H9 (cell line): Measurements from ENCODE around the gene KCNMA1. TPM values are rescaled to one million over a fixed set of nuclear protein-coding genes. Genes with fewer than 3 reads are reported as not detected.

Experiments
- DNase-seq: peaks from one replicate; pipeline ENCODE4 v3.0.0-alpha.2; 2017
- H2AFZ ChIP-seq: one replicate; pipeline ENCODE4 v1.6.1; 2013; ENCODE audit warnings: mild to moderate bottlenecking, low read length, control low read depth, moderate library complexity
- H2AK5ac ChIP-seq: 2 replicates; pipeline ENCODE4 v1.6.1; 2013; ENCODE audit warnings: low read length, control low read depth, mixed read lengths; ENCODE audit not compliant: insufficient read length
- H2BK120ac ChIP-seq: one replicate; pipeline ENCODE4 v1.6.1; 2013; ENCODE audit warnings: low read depth, mild to moderate bottlenecking, low read length, control low read depth, inconsistent platforms; ENCODE audit not compliant: poor library complexity, severe bottlenecking
- H2BK12ac ChIP-seq: 2 replicates; pipeline ENCODE4 v1.6.1; 2013; ENCODE audit warnings: low read length, control low read depth, mixed read lengths, low read depth; ENCODE audit not compliant: insufficient read length
- H2BK15ac ChIP-seq: 2 replicates; pipeline ENCODE4 v1.6.1; 2013; ENCODE audit warnings: low read depth, low read length, control low read depth
- H2BK20ac ChIP-seq: one replicate; pipeline ENCODE4 v1.6.1; 2013; ENCODE audit warnings: low read depth, mild to moderate bottlenecking, low read length, control low read depth, inconsistent platforms; ENCODE audit not compliant: poor library complexity, severe bottlenecking
- H2BK5ac ChIP-seq: 2 replicates; pipeline ENCODE4 v1.6.1; 2013; ENCODE audit warnings: low read length, control low read depth, mixed read lengths; ENCODE audit not compliant: insufficient read length
- H3K14ac ChIP-seq: 2 replicates; pipeline ENCODE4 v1.6.1; 2013; ENCODE audit warnings: low read length, control low read depth; ENCODE audit not compliant: insufficient read depth
- H3K18ac ChIP-seq: 2 replicates; pipeline ENCODE4 v1.6.1; 2013; ENCODE audit warnings: low read depth, mild to moderate bottlenecking, mixed read lengths, low read length, control low read depth; ENCODE audit not compliant: insufficient read length
- H3K23ac ChIP-seq: 2 replicates; pipeline ENCODE4 v1.6.1; 2013; ENCODE audit warnings: low read length, control low read depth, mixed read lengths, low read depth; ENCODE audit not compliant: insufficient read length
- H3K23me2 ChIP-seq: 2 replicates; pipeline ENCODE4 v1.6.1; 2013; ENCODE audit warnings: low read depth, mild to moderate bottlenecking, mixed read lengths, low read length, control low read depth; ENCODE audit not compliant: insufficient read length, poor library complexity, severe bottlenecking
- H3K27ac ChIP-seq: 2 replicates; pipeline ENCODE4 v1.5.1; 2013; ENCODE audit warnings: low read length, control low read depth, mixed read lengths, low read depth; ENCODE audit not compliant: insufficient read length
- H3K27me3 ChIP-seq: 2 replicates; pipeline ENCODE4 v1.6.1; 2013; ENCODE audit warnings: low read length, control low read depth, inconsistent platforms; ENCODE audit not compliant: insufficient read depth
- H3K4ac ChIP-seq: 2 replicates; pipeline ENCODE4 v1.6.1; 2013; ENCODE audit warnings: low read depth, mild to moderate bottlenecking, control low read depth, inconsistent platforms, low read length, moderate library complexity
- H3K4me1 ChIP-seq: 2 replicates; pipeline ENCODE4 v1.6.1; 2013; ENCODE audit warnings: low read length, control low read depth, inconsistent platforms; ENCODE audit not compliant: insufficient read depth
- H3K4me2 ChIP-seq: 2 replicates; pipeline ENCODE4 v1.6.1; 2013; ENCODE audit warnings: low read length, control low read depth, mixed read lengths; ENCODE audit not compliant: insufficient read length, insufficient read depth
- H3K56ac ChIP-seq: 2 replicates; pipeline ENCODE4 v1.6.1; 2013; ENCODE audit warnings: low read depth, mild to moderate bottlenecking, mixed read lengths, low read length, control low read depth; ENCODE audit not compliant: insufficient read length
- H3K79me1 ChIP-seq: 2 replicates; pipeline ENCODE4 v1.6.1; 2013; ENCODE audit warnings: low read depth, mild to moderate bottlenecking, moderate library complexity, low read length, control low read depth, inconsistent platforms; ENCODE audit not compliant: insufficient read depth, poor library complexity, severe bottlenecking
- H3K79me2 ChIP-seq: 2 replicates; pipeline ENCODE4 v1.6.1; 2013; ENCODE audit warnings: low read length, control low read depth, inconsistent platforms; ENCODE audit not compliant: insufficient read depth
- H3K9ac ChIP-seq: 2 replicates; pipeline ENCODE4 v1.6.1; 2013; ENCODE audit warnings: low read length, control low read depth, mixed read lengths; ENCODE audit not compliant: insufficient read length; ENCODE audit errors: extremely low read depth
- H3K9me3 ChIP-seq: one replicate; pipeline ENCODE4 v1.6.1; 2013; ENCODE audit warnings: low read depth, low read length, inconsistent platforms; ENCODE audit not compliant: control insufficient read depth
- H3T11ph ChIP-seq: one replicate; pipeline ENCODE4 v1.6.1; 2013; ENCODE audit warnings: mild to moderate bottlenecking, low read length, control low read depth, inconsistent platforms
- H4K20me1 ChIP-seq: one replicate; pipeline ENCODE4 v1.6.1; 2013; ENCODE audit not compliant: control insufficient read depth, insufficient read length, insufficient read depth
- H4K5ac ChIP-seq: 2 replicates; pipeline ENCODE4 v1.6.1; 2013; ENCODE audit warnings: low read depth, mild to moderate bottlenecking, mixed read lengths, low read length, control low read depth; ENCODE audit not compliant: insufficient read length
- H4K8ac ChIP-seq: replicated peaks from 2 replicates; pipeline ENCODE4 v1.6.1; 2013; ENCODE audit warnings: low read length, control low read depth, mixed read lengths, low read depth; ENCODE audit not compliant: insufficient read length
- H4K91ac ChIP-seq: 2 replicates; pipeline ENCODE4 v1.6.1; 2013; ENCODE audit warnings: low read depth, mild to moderate bottlenecking, moderate library complexity, mixed read lengths, low read length, control low read depth; ENCODE audit not compliant: insufficient read length
- H3K27ac Mint-ChIP-seq, 3 experiments: 2 replicates in 2 of 3; 3 replicates in 1 of 3; pipeline ENCODE4 v1.8.0; 2020 to 2021; ENCODE audit warnings: mixed read lengths in 3 of 3, mild to moderate bottlenecking in 1 of 3, moderate library complexity in 1 of 3
- H3K27me3 Mint-ChIP-seq: 2 replicates; pipeline ENCODE4 v1.8.0; 2021; ENCODE audit warnings: low read depth, mild to moderate bottlenecking, moderate library complexity, mixed read lengths
- H3K36me3 Mint-ChIP-seq, 3 experiments: 2 replicates in 2 of 3; 3 replicates in 1 of 3; pipeline ENCODE4 v1.8.0; 2020 to 2021; ENCODE audit warnings: low read depth in 3 of 3, mixed read lengths in 3 of 3; ENCODE audit not compliant: insufficient read depth in 1 of 3
- H3K4me1 Mint-ChIP-seq, 2 experiments: 2 replicates each; pipeline ENCODE4 v1.8.0; 2020; ENCODE audit warnings: mixed read lengths in 2 of 2
- H3K4me3 Mint-ChIP-seq, 2 experiments: 2 replicates in 1 of 2; 3 replicates in 1 of 2; pipeline ENCODE4 v1.8.0; 2020 to 2021; ENCODE audit warnings: mild to moderate bottlenecking in 2 of 2, mixed read lengths in 2 of 2, moderate library complexity in 1 of 2
- H3K9me3 Mint-ChIP-seq, 2 experiments: 2 replicates in 1 of 2; 3 replicates in 1 of 2; pipeline ENCODE4 v1.8.0; 2020; ENCODE audit warnings: mild to moderate bottlenecking in 2 of 2, mixed read lengths in 2 of 2, moderate library complexity in 1 of 2
- CTCF ChIP-seq: fragments of 200-600 bp; sonication (generic); conservative IDR thresholded peaks from 3 replicates; pipeline ENCODE4 v1.8.0; 2021; ENCODE audit warnings: antibody characterized with exemption, mild to moderate bottlenecking
- WGBS: extraction: QIAGEN DNeasy Blood & Tissue Kit; methylation state at CpG from one replicate; pipeline ENCODE4 v1.1.7; 2013; ENCODE audit warnings: missing lambda C conversion rate, low lambda C conversion rate, mixed read lengths; ENCODE audit not compliant: insufficient read length; ENCODE audit errors: extremely low coverage; 5-methylcytosine and 5-hydroxymethylcytosine counted together
- total RNA-seq: library from RNA; stranded (reverse); gene quantifications from 2 replicates; pipeline ENCODE4 v1.2.1, GENCODE V29; 2021

The KCNMA1 gene
- total RNA-seq, 1 experiment from 2014 or later: 2.0 TPM

DNA sequence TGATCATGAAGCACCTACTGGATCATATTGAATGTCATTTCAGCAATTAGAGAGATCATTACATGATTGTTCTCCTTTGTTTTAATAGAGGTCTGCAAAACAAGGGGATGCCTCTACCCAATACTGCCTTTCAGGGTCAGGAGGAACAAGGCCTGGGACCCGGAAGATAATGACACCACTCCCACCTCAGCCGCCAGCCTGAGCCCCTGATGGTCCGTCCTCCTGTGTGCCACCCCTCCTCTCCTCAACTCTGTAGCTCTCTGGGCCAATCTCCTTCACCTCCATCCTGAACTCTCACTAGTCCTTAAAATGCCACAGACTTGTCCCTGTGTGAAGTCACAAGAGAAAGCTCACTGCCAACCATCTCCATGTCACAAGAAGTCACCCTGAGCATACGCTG, 38.0 kb downstream of the KCNMA1 start:
- no peak overlapping the region for H4K5ac ChIP-seq
- no peak overlapping the region for H3T11ph ChIP-seq
- H3K79me1 ChIP-seq: no peaks in the 10 kb centered on the region
- TF ChIP-seq CTCF: no peak
- H2BK20ac ChIP-seq: no peak overlapping the region
- WGBS: no CpG with 5 or more reads among the region's 4 CpGs
- H4K20me1 ChIP-seq: no peaks in the 10 kb centered on the region
- no peaks in the 10 kb centered on the region for H3K9me3 ChIP-seq
- Mint-ChIP-seq H3K36me3 (no peaks in the 10 kb centered on the region), H3K27ac (no peak overlapping the region), H3K4me1 (peaks cover 11 to 12% of the 10 kb centered on the region in 2 experiments), H3K9me3 (no peaks in the 10 kb centered on the region), H3K27me3 (peaks cover 3% of the 10 kb centered on the region), H3K4me3 (no peak overlapping the region)
- no peak overlapping the region for H3K27ac ChIP-seq
- H3K56ac ChIP-seq: no peak overlapping the region
- no peak overlapping the region for H3K4ac ChIP-seq
- H2BK12ac ChIP-seq: no peak overlapping the region
- DNase-seq: no peak
- H2BK120ac ChIP-seq: no peak overlapping the region
- no peak overlapping the region for H3K9ac ChIP-seq
- H3K79me2 ChIP-seq: no peaks in the 10 kb centered on the region
- H2BK15ac ChIP-seq: no peak overlapping the region
- no peak overlapping the region for H3K18ac ChIP-seq
- no peak overlapping the region for H4K91ac ChIP-seq
- no peaks in the 10 kb centered on the region for H3K23me2 ChIP-seq
- H4K8ac ChIP-seq: no peak overlapping the region
- no peak overlapping the region for H2BK5ac ChIP-seq
- H3K4me2 ChIP-seq: no peak overlapping the region
- H3K4me1 ChIP-seq: peaks cover 8% of the 10 kb centered on the region
- H3K23ac ChIP-seq: no peak overlapping the region
- H2AK5ac ChIP-seq: no peak overlapping the region
- H3K14ac ChIP-seq: no peak overlapping the region
- no peak overlapping the region for H2AFZ ChIP-seq
- H3K27me3 ChIP-seq: no peaks in the 10 kb centered on the region
